H9 (cell line): ENCODE measurements around the gene VPS35L. TPM values are rescaled to one million over a fixed set of nuclear protein-coding genes. Genes with fewer than 3 reads are reported as not detected.
A peak's percentile ranks its signal among the peaks of the same experiment; 100 is the strongest.

Source experiments
- DNase-seq: peaks from one replicate; pipeline ENCODE4 v3.0.0-alpha.2; 2017
- H2AFZ ChIP-seq: one replicate; pipeline ENCODE4 v1.6.1; 2013; ENCODE audit warnings: mild to moderate bottlenecking, low read length, control low read depth, moderate library complexity
- H2AK5ac ChIP-seq: 2 replicates; pipeline ENCODE4 v1.6.1; 2013; ENCODE audit warnings: low read length, control low read depth, mixed read lengths; ENCODE audit not compliant: insufficient read length
- H2BK120ac ChIP-seq: one replicate; pipeline ENCODE4 v1.6.1; 2013; ENCODE audit warnings: low read depth, mild to moderate bottlenecking, low read length, control low read depth, inconsistent platforms; ENCODE audit not compliant: poor library complexity, severe bottlenecking
- H2BK12ac ChIP-seq: 2 replicates; pipeline ENCODE4 v1.6.1; 2013; ENCODE audit warnings: low read length, control low read depth, mixed read lengths, low read depth; ENCODE audit not compliant: insufficient read length
- H2BK15ac ChIP-seq: 2 replicates; pipeline ENCODE4 v1.6.1; 2013; ENCODE audit warnings: low read depth, low read length, control low read depth
- H2BK20ac ChIP-seq: one replicate; pipeline ENCODE4 v1.6.1; 2013; ENCODE audit warnings: low read depth, mild to moderate bottlenecking, low read length, control low read depth, inconsistent platforms; ENCODE audit not compliant: poor library complexity, severe bottlenecking
- H2BK5ac ChIP-seq: 2 replicates; pipeline ENCODE4 v1.6.1; 2013; ENCODE audit warnings: low read length, control low read depth, mixed read lengths; ENCODE audit not compliant: insufficient read length
- H3K14ac ChIP-seq: 2 replicates; pipeline ENCODE4 v1.6.1; 2013; ENCODE audit warnings: low read length, control low read depth; ENCODE audit not compliant: insufficient read depth
- H3K18ac ChIP-seq: 2 replicates; pipeline ENCODE4 v1.6.1; 2013; ENCODE audit warnings: low read depth, mild to moderate bottlenecking, mixed read lengths, low read length, control low read depth; ENCODE audit not compliant: insufficient read length
- H3K23ac ChIP-seq: 2 replicates; pipeline ENCODE4 v1.6.1; 2013; ENCODE audit warnings: low read length, control low read depth, mixed read lengths, low read depth; ENCODE audit not compliant: insufficient read length
- H3K23me2 ChIP-seq: 2 replicates; pipeline ENCODE4 v1.6.1; 2013; ENCODE audit warnings: low read depth, mild to moderate bottlenecking, mixed read lengths, low read length, control low read depth; ENCODE audit not compliant: insufficient read length, poor library complexity, severe bottlenecking
- H3K27ac ChIP-seq: 2 replicates; pipeline ENCODE4 v1.5.1; 2013; ENCODE audit warnings: low read length, control low read depth, mixed read lengths, low read depth; ENCODE audit not compliant: insufficient read length
- H3K27me3 ChIP-seq: 2 replicates; pipeline ENCODE4 v1.6.1; 2013; ENCODE audit warnings: low read length, control low read depth, inconsistent platforms; ENCODE audit not compliant: insufficient read depth
- H3K4ac ChIP-seq: 2 replicates; pipeline ENCODE4 v1.6.1; 2013; ENCODE audit warnings: low read depth, mild to moderate bottlenecking, control low read depth, inconsistent platforms, low read length, moderate library complexity
- H3K4me1 ChIP-seq: 2 replicates; pipeline ENCODE4 v1.6.1; 2013; ENCODE audit warnings: low read length, control low read depth, inconsistent platforms; ENCODE audit not compliant: insufficient read depth
- H3K4me2 ChIP-seq: 2 replicates; pipeline ENCODE4 v1.6.1; 2013; ENCODE audit warnings: low read length, control low read depth, mixed read lengths; ENCODE audit not compliant: insufficient read length, insufficient read depth
- H3K56ac ChIP-seq: 2 replicates; pipeline ENCODE4 v1.6.1; 2013; ENCODE audit warnings: low read depth, mild to moderate bottlenecking, mixed read lengths, low read length, control low read depth; ENCODE audit not compliant: insufficient read length
- H3K79me1 ChIP-seq: 2 replicates; pipeline ENCODE4 v1.6.1; 2013; ENCODE audit warnings: low read depth, mild to moderate bottlenecking, moderate library complexity, low read length, control low read depth, inconsistent platforms; ENCODE audit not compliant: insufficient read depth, poor library complexity, severe bottlenecking
- H3K79me2 ChIP-seq: 2 replicates; pipeline ENCODE4 v1.6.1; 2013; ENCODE audit warnings: low read length, control low read depth, inconsistent platforms; ENCODE audit not compliant: insufficient read depth
- H3K9ac ChIP-seq: 2 replicates; pipeline ENCODE4 v1.6.1; 2013; ENCODE audit warnings: low read length, control low read depth, mixed read lengths; ENCODE audit not compliant: insufficient read length; ENCODE audit errors: extremely low read depth
- H3K9me3 ChIP-seq: one replicate; pipeline ENCODE4 v1.6.1; 2013; ENCODE audit warnings: low read depth, low read length, inconsistent platforms; ENCODE audit not compliant: control insufficient read depth
- H3T11ph ChIP-seq: one replicate; pipeline ENCODE4 v1.6.1; 2013; ENCODE audit warnings: mild to moderate bottlenecking, low read length, control low read depth, inconsistent platforms
- H4K20me1 ChIP-seq: one replicate; pipeline ENCODE4 v1.6.1; 2013; ENCODE audit not compliant: control insufficient read depth, insufficient read length, insufficient read depth
- H4K5ac ChIP-seq: 2 replicates; pipeline ENCODE4 v1.6.1; 2013; ENCODE audit warnings: low read depth, mild to moderate bottlenecking, mixed read lengths, low read length, control low read depth; ENCODE audit not compliant: insufficient read length
- H4K8ac ChIP-seq: replicated peaks from 2 replicates; pipeline ENCODE4 v1.6.1; 2013; ENCODE audit warnings: low read length, control low read depth, mixed read lengths, low read depth; ENCODE audit not compliant: insufficient read length
- H4K91ac ChIP-seq: 2 replicates; pipeline ENCODE4 v1.6.1; 2013; ENCODE audit warnings: low read depth, mild to moderate bottlenecking, moderate library complexity, mixed read lengths, low read length, control low read depth; ENCODE audit not compliant: insufficient read length
- H3K27ac Mint-ChIP-seq, 3 experiments: 2 replicates in 2 of 3; 3 replicates in 1 of 3; pipeline ENCODE4 v1.8.0; 2020 to 2021; ENCODE audit warnings: mixed read lengths in 3 of 3, mild to moderate bottlenecking in 1 of 3, moderate library complexity in 1 of 3
- H3K27me3 Mint-ChIP-seq: 2 replicates; pipeline ENCODE4 v1.8.0; 2021; ENCODE audit warnings: low read depth, mild to moderate bottlenecking, moderate library complexity, mixed read lengths
- H3K36me3 Mint-ChIP-seq, 3 experiments: 2 replicates in 2 of 3; 3 replicates in 1 of 3; pipeline ENCODE4 v1.8.0; 2020 to 2021; ENCODE audit warnings: low read depth in 3 of 3, mixed read lengths in 3 of 3; ENCODE audit not compliant: insufficient read depth in 1 of 3
- H3K4me1 Mint-ChIP-seq, 2 experiments: 2 replicates each; pipeline ENCODE4 v1.8.0; 2020; ENCODE audit warnings: mixed read lengths in 2 of 2
- H3K4me3 Mint-ChIP-seq, 2 experiments: 2 replicates in 1 of 2; 3 replicates in 1 of 2; pipeline ENCODE4 v1.8.0; 2020 to 2021; ENCODE audit warnings: mild to moderate bottlenecking in 2 of 2, mixed read lengths in 2 of 2, moderate library complexity in 1 of 2
- H3K9me3 Mint-ChIP-seq, 2 experiments: 2 replicates in 1 of 2; 3 replicates in 1 of 2; pipeline ENCODE4 v1.8.0; 2020; ENCODE audit warnings: mild to moderate bottlenecking in 2 of 2, mixed read lengths in 2 of 2, moderate library complexity in 1 of 2
- WGBS: extraction: QIAGEN DNeasy Blood & Tissue Kit; methylation state at CpG from one replicate; pipeline ENCODE4 v1.1.7; 2013; ENCODE audit warnings: missing lambda C conversion rate, low lambda C conversion rate, mixed read lengths; ENCODE audit not compliant: insufficient read length; ENCODE audit errors: extremely low coverage; 5-methylcytosine and 5-hydroxymethylcytosine counted together
- total RNA-seq: library from RNA; stranded (reverse); gene quantifications from 2 replicates; pipeline ENCODE4 v1.2.1, GENCODE V29; 2021
- TF ChIP-seq, protein P1 (sequence below): fragments of 200-600 bp; sonication (generic); conservative IDR thresholded peaks from 3 replicates; pipeline ENCODE4 v1.8.0; 2021; ENCODE audit warnings: antibody characterized with exemption, mild to moderate bottlenecking

Gene VPS35L
- total RNA-seq, 1 experiment from 2014 or later: 58.4 TPM

DNA sequence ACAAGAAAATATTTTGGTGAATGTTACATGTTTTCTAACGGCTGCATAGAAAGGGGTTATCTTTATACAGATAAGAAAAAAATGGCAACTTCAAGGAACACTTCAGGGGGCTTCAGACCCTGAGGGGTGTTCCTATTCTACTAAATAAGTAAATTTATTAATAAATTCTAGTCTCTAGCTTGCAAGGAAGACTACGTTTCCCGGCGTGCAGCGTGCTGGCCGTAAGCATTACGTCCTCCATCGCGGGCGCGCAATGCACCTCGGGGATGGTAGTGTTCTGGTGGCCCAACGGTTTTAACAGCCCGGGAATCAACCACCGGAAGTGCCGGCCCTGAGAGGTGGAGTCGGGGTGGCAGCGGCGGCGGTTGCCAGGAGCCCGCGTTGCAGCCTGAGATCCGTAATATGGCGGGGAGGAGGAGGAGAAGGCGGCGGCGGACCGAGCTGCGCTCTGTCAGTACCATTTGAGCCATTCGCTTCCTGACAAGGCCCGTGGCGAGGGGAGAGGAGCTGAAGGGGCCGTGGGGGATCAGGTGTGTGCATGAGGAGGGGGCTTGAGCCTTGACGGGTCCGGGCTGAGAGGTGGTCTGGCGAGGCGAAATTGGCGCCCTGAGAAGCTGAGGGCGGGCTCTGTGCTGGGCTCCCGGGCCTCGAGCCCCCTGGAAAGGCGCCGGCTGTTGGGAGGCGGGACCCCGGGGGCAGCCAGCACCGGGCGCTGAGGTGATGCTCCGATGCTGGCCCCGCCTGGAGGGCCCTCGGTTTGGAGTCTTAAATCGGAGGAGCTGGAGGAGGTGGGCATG lies 31.7 kb upstream of the VPS35L start, which contains the start of gene CCP110:
CCP110 (plus strand) TSS at position 384 of the 797 bp plus-strand sequence. CDS start 3,940 bp downstream, outside the sequence.
- 0 out of 2 replicates have a peak, but pooled peaks cover 3% of the 10 kb centered on the region for H3K4me1 ChIP-seq
- peak within 1 kb of the TSS; percentile 69 for H3K18ac ChIP-seq
- TF ChIP-seq, protein P1, sequence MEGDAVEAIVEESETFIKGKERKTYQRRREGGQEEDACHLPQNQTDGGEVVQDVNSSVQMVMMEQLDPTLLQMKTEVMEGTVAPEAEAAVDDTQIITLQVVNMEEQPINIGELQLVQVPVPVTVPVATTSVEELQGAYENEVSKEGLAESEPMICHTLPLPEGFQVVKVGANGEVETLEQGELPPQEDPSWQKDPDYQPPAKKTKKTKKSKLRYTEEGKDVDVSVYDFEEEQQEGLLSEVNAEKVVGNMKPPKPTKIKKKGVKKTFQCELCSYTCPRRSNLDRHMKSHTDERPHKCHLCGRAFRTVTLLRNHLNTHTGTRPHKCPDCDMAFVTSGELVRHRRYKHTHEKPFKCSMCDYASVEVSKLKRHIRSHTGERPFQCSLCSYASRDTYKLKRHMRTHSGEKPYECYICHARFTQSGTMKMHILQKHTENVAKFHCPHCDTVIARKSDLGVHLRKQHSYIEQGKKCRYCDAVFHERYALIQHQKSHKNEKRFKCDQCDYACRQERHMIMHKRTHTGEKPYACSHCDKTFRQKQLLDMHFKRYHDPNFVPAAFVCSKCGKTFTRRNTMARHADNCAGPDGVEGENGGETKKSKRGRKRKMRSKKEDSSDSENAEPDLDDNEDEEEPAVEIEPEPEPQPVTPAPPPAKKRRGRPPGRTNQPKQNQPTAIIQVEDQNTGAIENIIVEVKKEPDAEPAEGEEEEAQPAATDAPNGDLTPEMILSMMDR: no peak
- H4K5ac ChIP-seq: no peak within 1 kb of the TSS
- no peak within 1 kb of the TSS for H3T11ph ChIP-seq
- no CpG with 5 or more reads among the region's 51 CpGs for WGBS
- Mint-ChIP-seq H3K36me3 (peaks cover 1 to 14% (median 6%) of the 10 kb centered on the region in 3 experiments; a peak in 6 of 7 replicates), H3K27me3 (no peaks in the 10 kb centered on the region), H3K4me3 (peak within 1 kb of the TSS; percentile 91 to 96), H3K9me3 (no peaks in the 10 kb centered on the region), H3K27ac (peak within 1 kb of the TSS; percentile 88 to 94 (median 91)), H3K4me1 (peaks cover 42 to 46% of the 10 kb centered on the region in 2 experiments)
- H3K9me3 ChIP-seq: no peaks in the 10 kb centered on the region
- no peaks in the 10 kb centered on the region for H4K20me1 ChIP-seq
- DNase-seq: peak; percentile 96
- peak within 1 kb of the TSS; percentile 75 for H3K9ac ChIP-seq
- H3K4ac ChIP-seq: no peak within 1 kb of the TSS
- H2BK5ac ChIP-seq: no peak within 1 kb of the TSS
- H3K79me1 ChIP-seq: no peaks in the 10 kb centered on the region
- H3K56ac ChIP-seq: no peak within 1 kb of the TSS
- no peak within 1 kb of the TSS for H4K8ac ChIP-seq
- H2BK120ac ChIP-seq: no peak within 1 kb of the TSS
- peaks cover 18% of the 10 kb centered on the region for H3K23me2 ChIP-seq
- no peak within 1 kb of the TSS for H2BK15ac ChIP-seq
- no peak within 1 kb of the TSS for H3K23ac ChIP-seq
- no peaks in the 10 kb centered on the region for H3K27me3 ChIP-seq
- peak within 1 kb of the TSS; percentile 11 for H2AFZ ChIP-seq
- H4K91ac ChIP-seq: no peak within 1 kb of the TSS
- peaks cover 7% of the 10 kb centered on the region; the same call in 1 of the 2 replicates for H3K79me2 ChIP-seq
- H3K4me2 ChIP-seq: peak within 1 kb of the TSS; percentile 100
- no peak within 1 kb of the TSS for H2BK12ac ChIP-seq
- H2BK20ac ChIP-seq: no peak within 1 kb of the TSS
- no peak within 1 kb of the TSS for H3K27ac ChIP-seq
- no peak within 1 kb of the TSS for H2AK5ac ChIP-seq
- peak within 1 kb of the TSS; percentile 57; the same call in 1 of the 2 replicates for H3K14ac ChIP-seq
